GM08714 (cell line): Measurements from ENCODE around the gene SPPL3.
A peak's percentile ranks its signal among the peaks of the same experiment; 100 is the strongest.

Experiments
- H3K4me3 ChIP-seq: fragments of 200-500 bp; sonication (Bioruptor generic); 2 replicates; pipeline ENCODE4 v1.5.1; 2014; ENCODE audit warnings: mild to moderate bottlenecking, low read length, inconsistent platforms
- ZNF274 ChIP-seq: IDR thresholded peaks from 2 replicates; pipeline ENCODE4 v1.6.1; 2012; ENCODE audit warnings: mild to moderate bottlenecking, low read depth, low read length

SPPL3 gene

DNA sequence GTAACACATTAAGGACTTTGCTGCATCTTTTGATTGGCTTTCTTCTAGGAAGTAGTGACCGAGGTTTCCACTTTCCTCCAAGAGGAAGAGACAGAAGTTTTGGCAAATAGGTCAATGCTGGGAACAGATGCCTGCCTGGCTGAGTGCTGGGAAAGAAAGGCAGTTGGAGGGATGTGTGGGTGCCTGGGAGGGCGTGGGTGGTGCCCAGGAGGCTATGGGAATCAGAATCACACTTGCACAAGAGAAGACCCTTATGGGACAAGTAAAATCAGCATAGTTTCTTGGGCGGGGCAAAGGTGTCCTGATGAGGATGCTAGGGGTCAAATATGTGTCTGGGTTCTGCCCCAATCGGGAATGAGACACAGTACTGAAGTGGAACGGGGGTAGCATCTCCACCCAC lies 179.4 kb downstream of the SPPL3 start:
- TF ChIP-seq ZNF274, result no peak
- no peak overlapping the region for H3K4me3 ChIP-seq

DNA sequence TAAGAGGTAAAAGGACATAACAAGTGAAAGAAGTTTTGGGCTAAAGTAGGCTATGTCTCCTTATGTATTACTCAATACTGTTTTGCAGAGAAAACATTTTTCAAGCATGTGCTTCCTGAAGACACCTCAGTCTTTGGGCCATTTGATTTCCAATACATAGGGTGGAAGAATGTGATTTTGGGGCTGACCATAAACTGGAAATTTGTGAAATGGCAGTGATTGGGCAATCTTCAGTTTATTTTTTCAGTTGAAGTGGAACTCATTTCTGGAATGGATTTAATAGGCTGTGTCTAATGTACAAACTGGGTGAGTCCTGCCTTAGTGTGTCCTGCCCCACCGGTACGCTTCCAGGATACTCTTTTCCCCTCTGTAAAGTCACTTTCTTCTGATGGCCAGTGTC lies 181.4 kb downstream of the SPPL3 start:
- TF ChIP-seq ZNF274, result no peak
- no peak overlapping the region for H3K4me3 ChIP-seq

DNA sequence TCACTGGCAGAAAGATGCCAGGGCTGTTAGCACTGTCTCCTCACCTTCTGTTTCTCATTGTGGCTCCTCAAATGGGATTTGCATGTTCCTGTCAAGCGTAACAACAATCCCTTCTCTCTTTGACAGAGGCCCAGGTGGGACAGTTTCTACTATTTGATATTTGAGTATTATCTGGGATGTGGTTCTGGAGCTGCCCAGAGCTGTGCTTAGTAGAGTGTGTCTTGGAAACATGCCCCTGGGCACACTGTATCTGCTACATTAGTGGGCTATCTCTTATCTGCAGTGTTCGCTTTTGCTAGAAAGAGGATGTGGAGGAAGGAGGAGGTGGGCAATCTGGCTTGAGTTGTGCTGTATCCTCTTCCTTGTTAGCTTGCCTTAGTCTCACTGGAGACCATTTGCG lies 182.3 kb downstream of the SPPL3 start:
- no peak for TF ChIP-seq ZNF274
- H3K4me3 ChIP-seq, result no peak overlapping the region

DNA sequence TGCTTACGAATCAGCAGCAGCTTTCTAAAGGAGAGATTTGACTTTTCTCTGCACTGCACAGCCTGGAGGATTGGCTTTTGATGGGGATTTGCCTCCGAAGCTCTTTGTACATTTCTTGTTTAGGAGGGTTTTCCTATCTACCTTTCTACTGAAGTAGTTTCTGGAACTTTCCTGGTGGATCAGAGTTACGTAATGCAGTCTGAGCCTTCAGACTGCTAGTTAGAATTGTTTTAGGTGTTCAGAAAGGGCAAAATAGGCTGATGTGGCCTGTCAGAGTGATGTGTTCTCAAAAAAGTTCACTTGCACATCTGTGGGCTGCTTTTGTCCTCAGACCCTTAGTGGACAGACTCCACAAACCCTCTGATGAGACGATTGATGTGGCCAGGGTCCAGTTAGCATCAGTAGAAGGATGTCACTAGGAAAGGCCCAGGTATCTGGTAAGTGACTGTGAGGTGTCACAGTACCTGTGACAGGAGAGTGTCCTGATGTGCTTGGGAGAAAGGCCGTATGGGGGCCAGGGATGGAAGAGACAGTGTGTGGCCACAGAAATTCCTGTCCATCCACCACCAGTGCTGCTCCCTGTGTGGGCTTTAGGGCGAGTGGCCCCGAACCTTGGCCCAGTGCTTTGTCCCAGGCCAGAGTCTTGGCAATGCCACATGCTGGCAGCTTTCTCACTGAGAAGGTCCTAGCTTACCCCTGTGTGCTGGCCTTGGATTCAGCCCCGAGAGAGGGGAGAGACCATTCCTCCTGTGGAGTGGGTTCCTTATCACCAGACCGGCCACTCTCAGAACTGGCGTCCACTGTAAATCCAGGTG lies 183.0 kb downstream of the SPPL3 start:
- TF ChIP-seq ZNF274, result no peak
- no peak overlapping the region for H3K4me3 ChIP-seq

DNA sequence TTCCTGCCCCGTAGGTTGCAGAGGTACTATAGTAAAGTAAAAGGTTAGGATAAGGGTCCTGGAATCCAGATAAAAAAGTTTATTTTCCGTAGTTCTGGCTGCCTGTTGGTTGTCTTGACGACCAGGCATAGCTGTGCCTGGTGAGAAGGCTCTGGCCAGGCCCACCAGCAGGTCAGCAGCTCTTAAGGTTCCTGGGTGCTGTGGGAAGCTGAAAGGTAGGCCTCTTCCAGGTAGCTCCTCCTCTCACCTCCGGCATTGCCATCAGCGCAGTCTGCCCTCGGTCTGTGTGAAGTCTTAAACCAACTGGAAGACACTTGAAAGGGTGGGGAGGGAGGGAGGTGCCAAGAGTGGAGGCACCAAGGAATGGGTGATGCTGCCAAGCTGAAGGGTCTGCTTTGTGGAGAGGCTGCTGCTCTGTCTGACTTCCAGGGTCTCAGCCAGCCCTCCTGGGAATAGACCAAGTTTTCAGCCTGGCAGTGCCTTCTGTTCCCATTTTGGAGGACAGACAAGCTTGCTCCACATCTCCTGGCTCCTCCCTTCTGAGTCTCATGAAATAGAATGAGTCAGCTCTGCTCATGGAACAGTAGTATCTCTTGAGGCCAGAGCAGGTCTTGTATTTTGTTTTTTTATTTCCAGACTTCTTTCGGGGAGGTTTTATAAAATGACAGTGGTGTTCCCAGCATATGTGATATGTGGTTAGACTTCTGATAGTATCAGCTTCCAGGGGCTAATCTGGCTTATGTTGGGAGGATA lies 183.7 kb downstream of the SPPL3 start:
- no peak for TF ChIP-seq ZNF274
- H3K4me3 ChIP-seq, result no peak overlapping the region

DNA sequence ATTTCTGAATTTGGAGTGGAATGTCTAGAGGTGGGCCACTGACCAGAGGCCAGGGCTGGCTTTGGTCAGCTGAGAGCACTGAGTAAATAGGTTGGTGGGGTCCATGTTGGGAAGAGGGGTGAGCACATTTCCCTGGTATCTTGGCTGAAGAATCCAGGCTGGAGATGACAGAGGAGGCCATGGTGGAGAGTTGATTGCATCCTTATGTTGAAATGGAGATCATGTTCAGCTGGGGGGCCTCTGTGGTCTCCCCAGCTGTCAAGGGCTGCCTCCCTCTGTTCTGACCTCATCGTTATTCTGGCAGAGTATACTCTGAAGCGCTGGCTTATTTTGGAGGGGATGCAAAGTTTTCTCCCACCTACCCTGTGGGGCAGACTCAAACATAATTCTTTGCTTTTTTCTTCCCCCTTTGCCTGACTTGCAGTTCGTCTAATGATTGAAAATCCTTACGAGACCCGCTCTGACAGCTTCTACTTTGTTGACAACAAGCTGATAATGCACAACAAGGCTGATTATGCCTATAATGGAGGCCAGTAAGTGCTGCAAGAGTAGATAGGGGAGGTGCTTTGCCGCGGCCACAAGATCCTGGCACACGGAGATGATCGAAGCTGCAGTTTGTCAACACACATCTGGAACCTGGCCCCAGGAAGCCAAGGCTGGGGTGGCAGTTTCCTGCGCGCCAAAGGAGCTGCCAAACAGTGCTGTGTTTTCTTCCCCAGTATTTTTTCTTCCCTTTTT lies 184.5 kb downstream of the SPPL3 start:
- peak overlapping the region; percentile 54; the same call in 1 of the 2 replicates for H3K4me3 ChIP-seq

DNA sequence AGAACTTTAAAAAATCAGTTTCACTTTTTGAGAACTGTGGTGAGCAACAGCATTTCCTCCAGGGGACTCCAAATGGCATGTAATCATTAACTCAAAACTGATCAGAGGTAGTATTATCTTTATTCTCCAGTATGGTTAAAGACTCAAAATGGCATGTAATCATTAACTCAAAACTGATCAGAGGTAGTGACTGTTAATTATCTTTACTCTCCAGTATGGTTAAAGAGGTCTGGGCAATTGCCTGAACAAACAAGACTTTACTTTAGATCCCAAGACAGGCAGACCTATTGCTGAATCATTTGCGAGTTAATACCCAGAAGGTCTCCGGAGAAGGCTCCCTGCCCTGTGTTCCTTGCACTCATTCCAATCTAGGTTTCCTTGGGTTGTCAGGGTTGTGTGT lies 185.1 kb downstream of the SPPL3 start:
- TF ChIP-seq ZNF274, result no peak

More for the DNA sequence above, 184.5 kb downstream of the SPPL3 start:
- no peak for TF ChIP-seq ZNF274

DNA sequence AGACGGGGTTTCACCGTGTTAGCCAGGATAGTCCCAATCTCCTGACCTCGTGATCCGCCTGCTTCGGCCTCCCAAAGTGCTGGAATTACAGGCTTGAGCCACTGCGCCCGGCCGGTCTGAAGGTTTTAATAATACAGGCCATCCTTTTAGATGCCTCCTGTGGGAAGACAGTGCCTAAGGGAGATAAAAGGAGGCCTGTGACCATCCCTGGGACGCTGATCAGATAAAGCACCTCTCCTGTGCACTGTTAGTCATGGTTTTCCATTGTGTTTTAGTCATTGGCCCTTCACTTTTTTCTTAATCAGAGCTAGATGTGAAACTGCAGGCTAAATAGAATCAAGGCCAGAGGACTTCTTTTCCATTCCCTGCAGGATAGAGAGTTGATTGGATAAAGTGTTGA lies 186.1 kb downstream of the SPPL3 start:
- no peak for TF ChIP-seq ZNF274

More for the DNA sequence above, 185.1 kb downstream of the SPPL3 start:
- H3K4me3 ChIP-seq, result peak overlapping the region; percentile 54; the same call in 1 of the 2 replicates

DNA sequence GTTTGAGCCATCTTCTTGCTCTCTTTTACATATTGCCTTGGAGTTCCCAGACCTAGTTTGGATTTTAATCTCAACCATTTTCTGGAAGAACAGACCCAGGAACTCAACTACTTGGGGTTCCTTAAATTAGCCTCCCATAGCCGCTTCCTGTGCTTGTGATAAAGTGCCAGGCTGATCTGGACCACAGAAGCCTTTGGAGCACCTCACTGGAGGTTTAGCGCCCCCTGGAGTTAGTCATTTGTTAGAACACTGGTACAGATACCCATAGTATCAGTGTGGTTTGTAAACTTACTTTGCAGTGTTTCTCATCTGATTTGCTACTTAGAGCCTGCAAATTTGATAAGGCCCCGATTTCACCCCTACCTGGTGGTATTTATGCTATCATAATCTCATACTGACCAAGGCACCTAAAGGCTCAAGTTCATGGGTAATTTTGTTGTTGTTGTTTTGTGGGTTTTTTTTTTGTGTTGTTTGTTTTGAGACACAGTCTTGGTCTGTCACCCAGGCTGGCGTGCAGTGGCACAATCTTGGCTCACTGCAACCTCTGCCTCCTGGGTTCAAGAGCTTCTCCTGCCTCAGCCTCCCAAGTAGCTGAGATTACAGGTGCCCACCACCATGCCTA lies 190.2 kb downstream of the SPPL3 start:
- no peak for TF ChIP-seq ZNF274

More for the DNA sequence above, 186.1 kb downstream of the SPPL3 start:
- no peak overlapping the region for H3K4me3 ChIP-seq

DNA sequence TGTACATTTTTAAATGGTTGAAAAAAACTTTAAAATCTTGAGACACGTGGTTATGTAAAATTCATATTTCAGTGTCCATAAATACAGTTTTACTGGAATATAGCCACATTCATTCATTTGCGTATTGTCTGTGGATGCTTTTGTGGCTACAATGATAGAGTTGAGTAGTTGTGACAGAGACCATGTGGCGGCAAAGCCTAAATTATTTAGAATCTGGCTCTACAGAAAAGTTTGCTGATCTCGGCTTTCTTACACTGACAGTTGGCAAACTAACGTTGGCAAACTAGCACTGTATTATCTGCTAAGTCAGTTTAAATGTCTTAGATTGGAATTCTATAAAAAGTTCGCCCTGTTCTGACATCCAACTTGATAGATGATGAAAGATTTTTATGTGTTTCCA lies 191.5 kb downstream of the SPPL3 start:
- TF ChIP-seq ZNF274, result no peak
- no peak overlapping the region for H3K4me3 ChIP-seq

More for the DNA sequence above, 190.2 kb downstream of the SPPL3 start:
- H3K4me3 ChIP-seq, result no peak overlapping the region
